HCT116 (cell line): ENCODE measurements around the gene PKHD1. TPM values are rescaled to one million over a fixed set of nuclear protein-coding genes. Genes with fewer than 3 reads are reported as not detected.

ENCODE experiments used
- ATAC-seq: fragments of 200-7000 bp; cut with Tn5 transposase; 2 replicates; pipeline ENCODE4 v1.9.1; 2020; ENCODE audit warnings: mild to moderate bottlenecking, moderate library complexity
- BruUV-seq: library from RNA; stranded (reverse); fragments of 400-500 nt; replicated peaks from 2 replicates; lab custom pipeline; 2021; lab: Mats Ljungman, UMichigan
- CTCF ChIA-PET: fragments of 300-600 bp; sonication (Branson Sonifier 250); formaldehyde crosslinking; loops from one replicate; lab custom pipeline; 2021; ENCODE audit warnings: antibody characterized with exemption; lab: Charles Lee
- POLR2A ChIA-PET: fragments of 300-600, 350-600 bp; sonication (Branson Sonifier 250); formaldehyde crosslinking; loops from one replicate; lab custom pipeline; 2021; ENCODE audit warnings: antibody characterized with exemption; lab: Charles Lee
- RAD21 ChIA-PET, 2 experiments: fragments of 300-600 bp; sonication (Branson Sonifier 250); formaldehyde crosslinking; loops; one replicate each; lab custom pipeline; 2023; ENCODE audit warnings: low total read pairs in 2 of 2; ENCODE audit not compliant: uncharacterized antibody in 2 of 2, unreplicated experiment in 2 of 2, low non-redundant PET in 1 of 2; lab: Charles Lee
- DNase-seq: peaks from one replicate; pipeline ENCODE4 v3.0.0-alpha.2; 2010; ENCODE audit warnings: low read depth, low spot score
- H2AFZ ChIP-seq: fragments of 200-600 bp; shearing (Covaris generic), sonication (generic); 2 replicates; pipeline ENCODE4 v1.6.1; 2017; ENCODE audit warnings: low read depth, mixed run types, mixed read lengths, antibody characterized with exemption, low read length; ENCODE audit not compliant: poor library complexity, severe bottlenecking
- H3K27ac ChIP-seq: 2 replicates; pipeline ENCODE4 v1.5.1; 2012; ENCODE audit warnings: low read depth, low read length
- H3K27me3 ChIP-seq: fragments of 200-600 bp; sonication (generic); 2 replicates; pipeline ENCODE4 v1.6.1; 2016; ENCODE audit warnings: mixed run types, low read length, mixed read lengths; ENCODE audit not compliant: insufficient read depth
- H3K36me3 ChIP-seq, 2 experiments: fragments of 200-500 bp in 1 of 2; fragments of 200-600 bp in 1 of 2; sonication (Bioruptor generic) in 1 of 2; sonication (generic) in 1 of 2; 2 replicates each; pipeline versions ENCODE4 v1.5.1 to v1.6.1; 2014 to 2016; ENCODE audit warnings: low read length in 2 of 2, inconsistent platforms in 1 of 2, mixed read lengths in 1 of 2, mixed run types in 1 of 2; ENCODE audit not compliant: insufficient read depth in 2 of 2, control insufficient read depth in 1 of 2
- H3K4me1 ChIP-seq, 2 experiments: fragments of 200-600 bp in 1 of 2; sonication (generic) in 1 of 2; 2 replicates each; pipeline versions ENCODE4 v1.5.1 to v1.6.1; 2012 to 2017; ENCODE audit warnings: low read length in 2 of 2, inconsistent platforms in 1 of 2, mild to moderate bottlenecking in 1 of 2, mixed read lengths in 1 of 2, mixed run types in 1 of 2, moderate library complexity in 1 of 2; ENCODE audit not compliant: insufficient read depth in 2 of 2, control insufficient read depth in 1 of 2
- H3K4me2 ChIP-seq: fragments of 200-600 bp; sonication (generic); 2 replicates; pipeline ENCODE4 v1.6.1; 2017; ENCODE audit warnings: mixed run types, low read length, mixed read lengths
- H3K4me3 ChIP-seq, 2 experiments: fragments of 200-600 bp in 1 of 2; sonication (generic) in 1 of 2; replicated peaks in 1 of 2; 2 replicates each; pipeline ENCODE4 v1.5.1; 2011 to 2016; ENCODE audit warnings: low read length in 2 of 2, control low read depth in 1 of 2, low read depth in 1 of 2, mild to moderate bottlenecking in 1 of 2, mixed read lengths in 1 of 2, mixed run types in 1 of 2
- H3K79me2 ChIP-seq: fragments of 200-600 bp; sonication (generic); 2 replicates; pipeline ENCODE4 v1.6.1; 2017; ENCODE audit warnings: mild to moderate bottlenecking, mixed run types, low read length, moderate library complexity, mixed read lengths; ENCODE audit not compliant: insufficient read depth
- H3K9ac ChIP-seq: fragments of 200-600 bp; sonication (generic); 2 replicates; pipeline ENCODE4 v1.6.1; 2016; ENCODE audit warnings: low read length, mixed read lengths
- H3K9me2 ChIP-seq: fragments of 200-600 bp; sonication (generic), shearing (Covaris generic); 2 replicates; pipeline ENCODE4 v1.6.1; 2017; ENCODE audit warnings: mixed run types, mild to moderate bottlenecking, moderate library complexity; ENCODE audit not compliant: insufficient read depth
- H3K9me3 ChIP-seq, 2 experiments: fragments of 200-500 bp in 1 of 2; fragments of 200-600 bp in 1 of 2; sonication (Bioruptor generic) in 1 of 2; sonication (generic) in 1 of 2; 2 replicates each; pipeline ENCODE4 v1.6.1; 2014 to 2017; ENCODE audit warnings: low read length in 2 of 2, mixed read lengths in 2 of 2, inconsistent platforms in 1 of 2, low read depth in 1 of 2, mild to moderate bottlenecking in 1 of 2, mixed run types in 1 of 2, moderate library complexity in 1 of 2; ENCODE audit not compliant: control insufficient read depth in 1 of 2, insufficient read depth in 1 of 2
- H4K20me1 ChIP-seq: fragments of 200-600 bp; sonication (generic), shearing (Covaris generic); 2 replicates; pipeline ENCODE4 v1.6.1; 2017; ENCODE audit warnings: mixed run types, mild to moderate bottlenecking, moderate library complexity; ENCODE audit not compliant: insufficient read depth
- CBX3 ChIP-seq: IDR thresholded peaks from 2 replicates; pipeline ENCODE4 v1.6.1; 2012; ENCODE audit warnings: low read depth
- CEBPB ChIP-seq: IDR thresholded peaks from 2 replicates; pipeline ENCODE4 v1.6.1; 2012; ENCODE audit warnings: low read depth
- EGR1 ChIP-seq: IDR thresholded peaks from 2 replicates; pipeline ENCODE4 v1.6.1; 2012; ENCODE audit warnings: low read depth
- ELF1 ChIP-seq: IDR thresholded peaks from 2 replicates; pipeline ENCODE4 v1.6.1; 2012; ENCODE audit warnings: low read depth, borderline replicate concordance
- EZH2 ChIP-seq: fragments of 200-600 bp; sonication (generic); IDR thresholded peaks from 2 replicates; pipeline ENCODE4 v1.6.1; 2017; ENCODE audit warnings: antibody characterized with exemption, mixed run types
- EZH2phosphoT487 ChIP-seq: fragments of 200-600 bp; IDR thresholded peaks from 2 replicates; pipeline ENCODE4 v1.6.1; 2018; ENCODE audit warnings: antibody characterized with exemption, borderline replicate concordance
- FOSL1 ChIP-seq: IDR thresholded peaks from 2 replicates; pipeline ENCODE4 v1.6.1; 2012; ENCODE audit warnings: low read depth
- JUND ChIP-seq: IDR thresholded peaks from 2 replicates; pipeline ENCODE4 v1.6.1; 2012
- POLR2AphosphoS5 ChIP-seq: IDR thresholded peaks from 2 replicates; pipeline ENCODE4 v1.6.1; 2011; ENCODE audit warnings: mild to moderate bottlenecking, low read depth, low read length, moderate library complexity
- SIN3A ChIP-seq: IDR thresholded peaks from 2 replicates; pipeline ENCODE4 v1.6.1; 2012; ENCODE audit warnings: low read depth
- SRF ChIP-seq: IDR thresholded peaks from 2 replicates; pipeline ENCODE4 v1.6.1; 2012; ENCODE audit warnings: low read depth
- YY1 ChIP-seq: IDR thresholded peaks from 2 replicates; pipeline ENCODE4 v1.6.1; 2011; ENCODE audit warnings: low read length, low read depth, moderate library complexity, mild to moderate bottlenecking; ENCODE audit not compliant: insufficient replicate concordance; ENCODE audit errors: extremely low read depth
- ZFX ChIP-seq: fragments of 450-650 bp; IDR thresholded peaks from 2 replicates; pipeline ENCODE4 v1.6.1; 2017
- intact Hi-C: fragments of 100-400 bp; cut with micrococcal nuclease; formaldehyde crosslinking; loops from 2 replicates; pipeline ENCODE4 v1.10.0; 2022
- total RNA-seq: library from RNA; stranded (reverse); gene quantifications from one replicate; pipeline ENCODE4 v1.2.1, GENCODE V29; 2021; ENCODE audit not compliant: unreplicated experiment
- TF ChIP-seq, protein P1 (sequence below): IDR thresholded peaks from 2 replicates; pipeline ENCODE4 v1.6.1; 2012; ENCODE audit warnings: low read depth
- TF ChIP-seq, protein P2 (sequence below), 3 experiments: fragments of 200-600 bp in 1 of 3; sonication (generic) in 1 of 3; IDR thresholded peaks in 2 of 3; conservative IDR thresholded peaks in 1 of 3; 2 replicates each; pipeline ENCODE4 v1.5.1; 2012 to 2017; ENCODE audit warnings: low read depth in 2 of 3, low read length in 2 of 3, antibody characterized with exemption in 1 of 3, borderline replicate concordance in 1 of 3, control low read depth in 1 of 3, mild to moderate bottlenecking in 1 of 3, mixed read lengths in 1 of 3, mixed run types in 1 of 3, moderate library complexity in 1 of 3; ENCODE audit not compliant: insufficient read depth in 1 of 3
- TF ChIP-seq, protein P3 (sequence below): IDR thresholded peaks from 2 replicates; pipeline ENCODE4 v1.6.1; 2012
- TF ChIP-seq, protein P4 (sequence below): IDR thresholded peaks from 2 replicates; pipeline ENCODE4 v1.6.1; 2011; ENCODE audit warnings: mild to moderate bottlenecking, low read length, moderate library complexity; ENCODE audit not compliant: insufficient replicate concordance; ENCODE audit errors: extremely low read depth

PKHD1 gene
- total RNA-seq, 1 experiment from 2014 or later: not detected

DNA sequence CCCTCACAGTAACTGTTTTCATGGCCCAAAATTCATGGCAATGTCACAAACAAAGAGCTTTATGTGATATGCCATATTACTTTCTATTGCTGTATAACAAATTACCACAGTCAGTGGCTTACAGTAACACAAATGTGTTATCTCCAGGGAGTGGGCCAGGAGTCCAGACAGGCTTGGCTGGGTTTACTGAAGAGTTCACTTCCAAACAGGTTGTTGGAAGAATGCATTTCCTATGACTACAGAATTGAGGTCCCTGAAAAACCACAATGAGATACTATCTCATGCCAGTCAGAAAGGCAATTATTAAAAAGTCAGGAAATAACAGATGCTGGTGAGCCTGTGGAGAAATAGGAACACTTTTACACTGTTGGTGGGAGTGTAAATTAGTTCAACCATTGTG is 431.9 kb downstream of the PKHD1 start:
- ChIA-PET CTCF (no interaction called here), RAD21 (no interaction called here), POLR2A (no interaction called here)
- intact Hi-C loops: no loop called here
- Histone ChIP-seq H3K27me3 (no peaks in the 10 kb centered on the region), H3K9me3 (peaks cover 0 to 13% of the 10 kb centered on the region in 2 experiments; a peak in 2 of 4 replicates), H3K79me2 (no peaks in the 10 kb centered on the region), H3K36me3 (no peaks in the 10 kb centered on the region), H3K27ac (no peak overlapping the region), H3K4me2 (no peak overlapping the region), H3K4me1 (no peaks in the 10 kb centered on the region), H3K9me2 (no peaks in the 10 kb centered on the region), H2AFZ (no peak overlapping the region), H4K20me1 (no peaks in the 10 kb centered on the region), H3K4me3 (no peak overlapping the region), H3K9ac (no peak overlapping the region)
- no peak for DNase-seq
- ATAC-seq: no peak
- TF ChIP-seq CEBPB: no peak
- no peak for TF ChIP-seq FOSL1
- TF ChIP-seq SIN3A: no peak
- TF ChIP-seq, protein P1, sequence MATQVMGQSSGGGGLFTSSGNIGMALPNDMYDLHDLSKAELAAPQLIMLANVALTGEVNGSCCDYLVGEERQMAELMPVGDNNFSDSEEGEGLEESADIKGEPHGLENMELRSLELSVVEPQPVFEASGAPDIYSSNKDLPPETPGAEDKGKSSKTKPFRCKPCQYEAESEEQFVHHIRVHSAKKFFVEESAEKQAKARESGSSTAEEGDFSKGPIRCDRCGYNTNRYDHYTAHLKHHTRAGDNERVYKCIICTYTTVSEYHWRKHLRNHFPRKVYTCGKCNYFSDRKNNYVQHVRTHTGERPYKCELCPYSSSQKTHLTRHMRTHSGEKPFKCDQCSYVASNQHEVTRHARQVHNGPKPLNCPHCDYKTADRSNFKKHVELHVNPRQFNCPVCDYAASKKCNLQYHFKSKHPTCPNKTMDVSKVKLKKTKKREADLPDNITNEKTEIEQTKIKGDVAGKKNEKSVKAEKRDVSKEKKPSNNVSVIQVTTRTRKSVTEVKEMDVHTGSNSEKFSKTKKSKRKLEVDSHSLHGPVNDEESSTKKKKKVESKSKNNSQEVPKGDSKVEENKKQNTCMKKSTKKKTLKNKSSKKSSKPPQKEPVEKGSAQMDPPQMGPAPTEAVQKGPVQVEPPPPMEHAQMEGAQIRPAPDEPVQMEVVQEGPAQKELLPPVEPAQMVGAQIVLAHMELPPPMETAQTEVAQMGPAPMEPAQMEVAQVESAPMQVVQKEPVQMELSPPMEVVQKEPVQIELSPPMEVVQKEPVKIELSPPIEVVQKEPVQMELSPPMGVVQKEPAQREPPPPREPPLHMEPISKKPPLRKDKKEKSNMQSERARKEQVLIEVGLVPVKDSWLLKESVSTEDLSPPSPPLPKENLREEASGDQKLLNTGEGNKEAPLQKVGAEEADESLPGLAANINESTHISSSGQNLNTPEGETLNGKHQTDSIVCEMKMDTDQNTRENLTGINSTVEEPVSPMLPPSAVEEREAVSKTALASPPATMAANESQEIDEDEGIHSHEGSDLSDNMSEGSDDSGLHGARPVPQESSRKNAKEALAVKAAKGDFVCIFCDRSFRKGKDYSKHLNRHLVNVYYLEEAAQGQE: no peak
- TF ChIP-seq EGR1: no peak
- no peak for TF ChIP-seq EZH2
- TF ChIP-seq EZH2phosphoT487: no peak
- no peak for TF ChIP-seq ZFX
- TF ChIP-seq ELF1: no peak
- no peak for TF ChIP-seq JUND
- no peak for TF ChIP-seq POLR2AphosphoS5
- no peak for TF ChIP-seq CBX3
- no peak for TF ChIP-seq SRF
- TF ChIP-seq, protein P2, sequence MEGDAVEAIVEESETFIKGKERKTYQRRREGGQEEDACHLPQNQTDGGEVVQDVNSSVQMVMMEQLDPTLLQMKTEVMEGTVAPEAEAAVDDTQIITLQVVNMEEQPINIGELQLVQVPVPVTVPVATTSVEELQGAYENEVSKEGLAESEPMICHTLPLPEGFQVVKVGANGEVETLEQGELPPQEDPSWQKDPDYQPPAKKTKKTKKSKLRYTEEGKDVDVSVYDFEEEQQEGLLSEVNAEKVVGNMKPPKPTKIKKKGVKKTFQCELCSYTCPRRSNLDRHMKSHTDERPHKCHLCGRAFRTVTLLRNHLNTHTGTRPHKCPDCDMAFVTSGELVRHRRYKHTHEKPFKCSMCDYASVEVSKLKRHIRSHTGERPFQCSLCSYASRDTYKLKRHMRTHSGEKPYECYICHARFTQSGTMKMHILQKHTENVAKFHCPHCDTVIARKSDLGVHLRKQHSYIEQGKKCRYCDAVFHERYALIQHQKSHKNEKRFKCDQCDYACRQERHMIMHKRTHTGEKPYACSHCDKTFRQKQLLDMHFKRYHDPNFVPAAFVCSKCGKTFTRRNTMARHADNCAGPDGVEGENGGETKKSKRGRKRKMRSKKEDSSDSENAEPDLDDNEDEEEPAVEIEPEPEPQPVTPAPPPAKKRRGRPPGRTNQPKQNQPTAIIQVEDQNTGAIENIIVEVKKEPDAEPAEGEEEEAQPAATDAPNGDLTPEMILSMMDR (IDR thresholded peaks at IDR 0.05 in 2 of 3, conservative IDR thresholded peaks at IDR 0.05 in 1 of 3; ENCODE audit: borderline replicate concordance in 1 of 3, insufficient read depth in 1 of 3, low read depth in 2 of 3, low read length in 2 of 3): no peak
- TF ChIP-seq, protein P3, sequence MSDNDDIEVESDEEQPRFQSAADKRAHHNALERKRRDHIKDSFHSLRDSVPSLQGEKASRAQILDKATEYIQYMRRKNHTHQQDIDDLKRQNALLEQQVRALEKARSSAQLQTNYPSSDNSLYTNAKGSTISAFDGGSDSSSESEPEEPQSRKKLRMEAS: no peak
- TF ChIP-seq, protein P4, sequence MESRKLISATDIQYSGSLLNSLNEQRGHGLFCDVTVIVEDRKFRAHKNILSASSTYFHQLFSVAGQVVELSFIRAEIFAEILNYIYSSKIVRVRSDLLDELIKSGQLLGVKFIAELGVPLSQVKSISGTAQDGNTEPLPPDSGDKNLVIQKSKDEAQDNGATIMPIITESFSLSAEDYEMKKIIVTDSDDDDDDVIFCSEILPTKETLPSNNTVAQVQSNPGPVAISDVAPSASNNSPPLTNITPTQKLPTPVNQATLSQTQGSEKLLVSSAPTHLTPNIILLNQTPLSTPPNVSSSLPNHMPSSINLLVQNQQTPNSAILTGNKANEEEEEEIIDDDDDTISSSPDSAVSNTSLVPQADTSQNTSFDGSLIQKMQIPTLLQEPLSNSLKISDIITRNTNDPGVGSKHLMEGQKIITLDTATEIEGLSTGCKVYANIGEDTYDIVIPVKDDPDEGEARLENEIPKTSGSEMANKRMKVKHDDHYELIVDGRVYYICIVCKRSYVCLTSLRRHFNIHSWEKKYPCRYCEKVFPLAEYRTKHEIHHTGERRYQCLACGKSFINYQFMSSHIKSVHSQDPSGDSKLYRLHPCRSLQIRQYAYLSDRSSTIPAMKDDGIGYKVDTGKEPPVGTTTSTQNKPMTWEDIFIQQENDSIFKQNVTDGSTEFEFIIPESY: no peak
- TF ChIP-seq YY1: no peak
- no TSS peak for BruUV-seq
